ENCODE results near the gene FRMPD2.

GRCh38 chr10:48305905-48306264 is 31.4 kb upstream of the FRMPD2 start:
- TF ChIP-seq CTCF (IDR thresholded peaks at IDR 0.05; ENCODE audit: low read length) (no peak), EZH2 (IDR thresholded peaks at IDR 0.05; ENCODE audit: borderline replicate concordance, low read length) (no peak)
